Neural cell (in vitro differentiated cells): Measurements from ENCODE around the gene ASB18.

Experiments
- CTCF ChIP-seq: fragments of 450-650 bp; IDR thresholded peaks from 2 replicates; pipeline ENCODE4 v1.5.1; 2014; ENCODE audit warnings: antibody characterized with exemption, mild to moderate bottlenecking, moderate library complexity; ENCODE audit not compliant: poor library complexity, severe bottlenecking
- EP300 ChIP-seq: fragments of 450-650 bp; conservative IDR thresholded peaks from 2 replicates; pipeline ENCODE4 v1.6.1; 2014; ENCODE audit warnings: antibody characterized with exemption, mild to moderate bottlenecking, moderate library complexity; ENCODE audit not compliant: poor library complexity, severe bottlenecking
- EZH2 ChIP-seq: fragments of 200-600, 300-800 bp; shearing (Covaris generic), sonication (generic); IDR thresholded peaks from 2 replicates; pipeline ENCODE4 v1.6.1; 2014; ENCODE audit warnings: antibody characterized with exemption, low read length, borderline replicate concordance, mild to moderate bottlenecking; ENCODE audit not compliant: insufficient read depth, poor library complexity, severe bottlenecking
- MXI1 ChIP-seq: fragments of 450-650 bp; conservative IDR thresholded peaks from 2 replicates; pipeline ENCODE4 v1.6.1; 2014; ENCODE audit warnings: antibody characterized with exemption, mild to moderate bottlenecking; ENCODE audit not compliant: poor library complexity, severe bottlenecking
- POLR2AphosphoS5 ChIP-seq: IDR thresholded peaks from 2 replicates; pipeline ENCODE4 v1.6.1; 2012
- RAD21 ChIP-seq: fragments of 450-650 bp; conservative IDR thresholded peaks from 2 replicates; pipeline ENCODE4 v1.6.1; 2014; ENCODE audit warnings: antibody characterized with exemption, mild to moderate bottlenecking, moderate library complexity
- REST ChIP-seq: IDR thresholded peaks from 2 replicates; pipeline ENCODE4 v1.6.1; 2012; ENCODE audit warnings: borderline replicate concordance
- SMC3 ChIP-seq: fragments of 450-650 bp; conservative IDR thresholded peaks from 2 replicates; pipeline ENCODE4 v1.6.1; 2014; ENCODE audit warnings: antibody characterized with exemption, mild to moderate bottlenecking, moderate library complexity; ENCODE audit not compliant: poor library complexity
- TAF1 ChIP-seq: IDR thresholded peaks from 2 replicates; pipeline ENCODE4 v1.6.1; 2012; ENCODE audit warnings: low read depth

- no peak for TF ChIP-seq EZH2
- no peak for TF ChIP-seq CTCF
- TF ChIP-seq REST, result no peak
- no peak for TF ChIP-seq TAF1
- TF ChIP-seq EP300, result no peak
- no peak for TF ChIP-seq MXI1
- no peak for TF ChIP-seq POLR2AphosphoS5
- TF ChIP-seq RAD21, result no peak
- TF ChIP-seq SMC3, result no peak
Measured at GRCh38 chr2:236305964-236306605, 41.9 kb upstream of the ASB18 start.
